HEK293T (cell line): ENCODE measurements around the gene CRAT.

ENCODE experiments used
- FOXA1 ChIP-seq: fragments of 450-650 bp; IDR thresholded peaks from 2 replicates; pipeline ENCODE4 v1.6.1; 2016; ENCODE audit warnings: mild to moderate bottlenecking
- FOXK2 ChIP-seq: fragments of 450-650 bp; IDR thresholded peaks from 2 replicates; pipeline ENCODE4 v1.6.1; 2016; ENCODE audit warnings: mild to moderate bottlenecking
- HDGF ChIP-seq: fragments of 450-650 bp; IDR thresholded peaks from 2 replicates; pipeline ENCODE4 v1.6.1; 2017; ENCODE audit warnings: antibody characterized with exemption, borderline replicate concordance

DNA sequence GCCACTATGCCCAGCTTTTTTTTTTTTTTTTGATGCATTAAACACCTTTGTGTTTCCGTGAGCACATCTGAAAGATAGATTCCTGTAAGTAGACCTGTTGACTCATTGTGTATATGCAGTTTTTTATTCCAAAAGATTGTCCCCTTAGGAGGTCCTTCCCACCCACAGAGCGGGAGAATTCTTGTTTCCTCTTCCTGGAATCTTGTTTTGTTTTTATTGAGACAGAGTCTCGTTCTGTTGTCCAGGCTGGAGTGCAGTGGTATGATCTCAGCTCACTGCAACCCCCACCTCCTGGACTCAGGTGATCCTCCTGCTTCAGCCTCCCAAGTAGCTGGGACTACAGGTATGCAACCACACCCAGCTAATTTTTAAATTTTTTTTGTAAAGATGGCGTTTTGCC is 8.2 kb upstream of the CRAT start:
- TF ChIP-seq HDGF: no peak
- TF ChIP-seq FOXK2: no peak
- no peak for TF ChIP-seq FOXA1
